Ectodermal cell (in vitro differentiated cells): ENCODE results near the gene BLOC1S5.

Experiments used
- H3K27ac ChIP-seq: 2 replicates; pipeline ENCODE4 v1.7.0; 2013; ENCODE audit warnings: mild to moderate bottlenecking, low read depth, low read length; ENCODE audit not compliant: insufficient read depth, poor library complexity, severe bottlenecking
- H3K27me3 ChIP-seq: 2 replicates; pipeline ENCODE4 v1.7.0; 2013; ENCODE audit warnings: mild to moderate bottlenecking, low read length; ENCODE audit not compliant: insufficient read depth, control insufficient read depth, poor library complexity, severe bottlenecking
- H3K36me3 ChIP-seq: one replicate; pipeline ENCODE4 v1.7.0; 2013; ENCODE audit warnings: low read length; ENCODE audit not compliant: control insufficient read depth, insufficient read depth
- H3K4me1 ChIP-seq: one replicate; pipeline ENCODE4 v1.7.0; 2013; ENCODE audit warnings: low read length; ENCODE audit not compliant: control insufficient read depth, insufficient read depth
- H3K4me3 ChIP-seq: 2 replicates; pipeline ENCODE4 v1.7.0; 2013; ENCODE audit warnings: low read depth, low read length, control low read depth; ENCODE audit not compliant: insufficient read depth
- H3K9me3 ChIP-seq: 2 replicates; pipeline ENCODE4 v1.7.0; 2013; ENCODE audit warnings: mild to moderate bottlenecking, low read length, moderate library complexity; ENCODE audit not compliant: control insufficient read depth
- WGBS, 2 experiments: methylation state at CpG; one replicate each; pipeline ENCODE4 v1.1.7; 2013; ENCODE audit warnings: missing lambda C conversion rate in 2 of 2; 5-methylcytosine and 5-hydroxymethylcytosine counted together

BLOC1S5 gene

GRCh38 chr6:8080362-8081151 lies 16.4 kb upstream of the BLOC1S5 start:
- Histone ChIP-seq H3K4me1 (no peaks in the 10 kb centered on the region), H3K27ac (no peak overlapping the region), H3K27me3 (no peaks in the 10 kb centered on the region), H3K9me3 (no peaks in the 10 kb centered on the region), H3K4me3 (no peak overlapping the region), H3K36me3 (peaks cover 7% of the 10 kb centered on the region)
- WGBS, 2 experiments: 92 to 97% methylated on average over 3 to 4 of the region's 4 CpGs

DNA sequence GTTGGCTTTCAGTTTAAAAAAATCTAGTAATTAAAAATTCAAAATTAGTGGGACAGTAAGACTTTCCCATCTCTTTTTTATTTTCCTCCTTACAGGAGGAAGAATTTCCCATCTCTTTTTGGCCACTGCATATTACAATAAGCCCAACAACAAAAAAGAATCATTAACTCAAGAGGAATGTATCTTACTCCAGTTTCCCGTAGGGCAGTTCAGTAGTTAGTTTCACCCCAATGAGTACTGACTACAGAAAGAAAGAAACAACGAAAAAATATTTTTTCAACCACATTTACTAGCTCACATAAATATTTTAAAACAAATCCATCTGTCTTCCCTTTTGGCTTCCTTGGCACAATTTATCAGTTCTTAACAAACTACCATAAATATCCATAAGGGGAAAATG lies 14.9 kb upstream of the BLOC1S5 start:
- no peak overlapping the region for H3K27ac ChIP-seq
- 92 to 97% methylated on average over 2 of the region's 2 CpGs for WGBS, 2 experiments
- no peaks in the 10 kb centered on the region for H3K4me1 ChIP-seq
- peaks cover 7% of the 10 kb centered on the region for H3K36me3 ChIP-seq
- no peaks in the 10 kb centered on the region for H3K27me3 ChIP-seq
- H3K9me3 ChIP-seq: no peaks in the 10 kb centered on the region
- no peak overlapping the region for H3K4me3 ChIP-seq

DNA sequence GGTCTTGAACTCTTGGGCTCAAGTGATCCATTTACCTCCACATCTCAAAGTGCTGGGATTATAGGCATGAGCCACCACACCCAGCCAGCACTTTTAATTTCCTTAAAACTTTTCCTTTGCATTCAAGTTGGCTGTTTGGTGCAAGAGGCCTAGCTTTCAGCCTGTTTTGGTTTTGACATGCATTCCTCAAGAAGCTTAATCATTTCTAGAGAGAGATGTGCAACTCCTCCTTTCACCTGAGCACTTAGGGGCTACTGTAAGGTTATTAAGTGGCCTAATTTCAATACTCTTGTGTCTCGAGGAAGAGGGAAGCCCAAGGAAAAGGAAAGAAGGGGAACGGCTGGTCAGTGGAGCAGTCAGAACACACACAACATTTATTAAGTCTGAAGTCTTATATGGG lies 13.8 kb upstream of the BLOC1S5 start:
- Histone ChIP-seq H3K4me3 (no peak overlapping the region), H3K4me1 (no peaks in the 10 kb centered on the region), H3K9me3 (no peaks in the 10 kb centered on the region), H3K27me3 (no peaks in the 10 kb centered on the region), H3K36me3 (peaks cover 7% of the 10 kb centered on the region), H3K27ac (no peak overlapping the region)
- WGBS, 2 experiments: 83 to 97% methylated on average over 1 to 2 of the region's 2 CpGs

DNA sequence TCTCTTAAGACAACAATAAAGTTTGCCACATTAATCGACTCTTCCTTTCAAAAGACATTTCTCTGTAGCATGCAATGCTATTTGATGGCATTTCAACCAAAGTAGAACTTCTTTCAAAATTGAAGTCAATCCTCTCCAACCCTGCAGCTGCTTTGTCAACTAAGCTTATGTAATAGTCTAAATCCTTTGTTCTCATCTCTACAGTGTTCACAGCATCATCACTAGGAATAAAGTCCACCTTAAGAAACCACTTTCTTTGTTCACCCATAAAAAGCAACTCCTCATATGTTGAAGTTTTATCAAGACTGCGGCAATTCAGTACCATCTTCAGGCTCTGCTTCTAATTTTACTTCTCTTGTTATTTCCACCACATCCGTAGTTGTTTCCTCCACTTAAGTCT lies 11.5 kb upstream of the BLOC1S5 start:
- no peaks in the 10 kb centered on the region for H3K27me3 ChIP-seq
- H3K4me3 ChIP-seq: no peak overlapping the region
- H3K36me3 ChIP-seq: peaks cover 7% of the 10 kb centered on the region
- whole genome bisulfite sequencing, 2 experiments: 92 to 96% methylated on average over 3 of the region's 3 CpGs
- no peaks in the 10 kb centered on the region for H3K9me3 ChIP-seq
- H3K27ac ChIP-seq: no peak overlapping the region
- no peaks in the 10 kb centered on the region for H3K4me1 ChIP-seq

GRCh38 chr6:8075185-8075584 lies 11.0 kb upstream of the BLOC1S5 start:
- no peaks in the 10 kb centered on the region for H3K4me1 ChIP-seq
- H3K27me3 ChIP-seq: no peaks in the 10 kb centered on the region
- H3K27ac ChIP-seq: no peak overlapping the region
- H3K4me3 ChIP-seq: no peak overlapping the region
- H3K9me3 ChIP-seq: no peaks in the 10 kb centered on the region
- WGBS, 2 experiments: 96 to 98% methylated on average over 4 of the region's 4 CpGs
- H3K36me3 ChIP-seq: peaks cover 4% of the 10 kb centered on the region

GRCh38 chr6:8074213-8074612 lies 10.0 kb upstream of the BLOC1S5 start:
- Histone ChIP-seq H3K36me3 (no peaks in the 10 kb centered on the region), H3K4me3 (no peak overlapping the region), H3K27ac (no peak overlapping the region), H3K27me3 (no peaks in the 10 kb centered on the region), H3K9me3 (no peaks in the 10 kb centered on the region), H3K4me1 (no peaks in the 10 kb centered on the region)
- WGBS, 2 experiments: 97 to 98% methylated on average over 4 of the region's 4 CpGs

DNA sequence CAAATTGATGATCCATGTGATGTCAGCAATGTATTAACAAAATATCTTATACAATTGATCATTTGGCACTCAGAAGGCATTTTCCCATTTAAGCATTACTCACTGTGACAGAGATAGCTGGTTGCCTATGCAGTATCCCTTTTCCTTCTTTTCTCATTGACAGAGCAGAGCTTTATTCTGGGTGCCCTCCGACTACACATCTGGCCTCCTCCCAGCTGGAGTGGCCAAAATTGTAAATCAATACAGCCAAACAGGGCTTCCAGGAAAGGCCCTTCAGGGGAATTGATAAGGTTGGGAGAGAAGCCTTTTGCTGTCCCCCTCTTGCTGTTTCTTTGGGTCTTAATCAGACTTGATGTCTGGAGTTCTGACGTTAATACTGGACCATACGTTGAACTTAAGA lies 9.6 kb upstream of the BLOC1S5 start:
- H3K4me1 ChIP-seq: no peaks in the 10 kb centered on the region
- H3K9me3 ChIP-seq: no peaks in the 10 kb centered on the region
- H3K27me3 ChIP-seq: no peaks in the 10 kb centered on the region
- no peaks in the 10 kb centered on the region for H3K36me3 ChIP-seq
- no peak overlapping the region for H3K4me3 ChIP-seq
- 78 to 79% methylated on average over 3 of the region's 3 CpGs for WGBS, 2 experiments
- no peak overlapping the region for H3K27ac ChIP-seq

DNA sequence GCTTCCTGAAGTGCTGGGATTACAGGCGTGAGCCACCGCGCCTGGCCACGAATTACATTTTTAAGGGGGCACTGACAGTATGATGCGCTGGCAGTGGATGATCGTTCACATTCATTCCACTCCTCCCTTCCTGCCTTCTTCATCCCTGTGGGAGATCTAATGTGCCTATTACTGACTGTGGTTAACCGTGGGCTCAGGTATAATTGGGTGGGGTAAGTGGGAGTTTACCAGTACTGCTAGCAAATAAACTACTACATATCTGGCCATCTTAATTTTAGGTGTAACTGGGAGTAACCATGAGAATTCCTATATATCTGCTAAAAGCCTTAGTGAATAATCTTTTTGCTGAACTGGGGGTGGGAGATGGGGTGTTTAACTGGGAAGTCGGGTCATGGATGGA lies 6.5 kb upstream of the BLOC1S5 start:
- Histone ChIP-seq H3K27ac (no peak overlapping the region), H3K27me3 (no peaks in the 10 kb centered on the region), H3K9me3 (no peaks in the 10 kb centered on the region), H3K36me3 (no peaks in the 10 kb centered on the region), H3K4me3 (no peak overlapping the region), H3K4me1 (no peaks in the 10 kb centered on the region)
- 87 to 95% methylated on average over 7 of the region's 8 CpGs for whole genome bisulfite sequencing, 2 experiments

DNA sequence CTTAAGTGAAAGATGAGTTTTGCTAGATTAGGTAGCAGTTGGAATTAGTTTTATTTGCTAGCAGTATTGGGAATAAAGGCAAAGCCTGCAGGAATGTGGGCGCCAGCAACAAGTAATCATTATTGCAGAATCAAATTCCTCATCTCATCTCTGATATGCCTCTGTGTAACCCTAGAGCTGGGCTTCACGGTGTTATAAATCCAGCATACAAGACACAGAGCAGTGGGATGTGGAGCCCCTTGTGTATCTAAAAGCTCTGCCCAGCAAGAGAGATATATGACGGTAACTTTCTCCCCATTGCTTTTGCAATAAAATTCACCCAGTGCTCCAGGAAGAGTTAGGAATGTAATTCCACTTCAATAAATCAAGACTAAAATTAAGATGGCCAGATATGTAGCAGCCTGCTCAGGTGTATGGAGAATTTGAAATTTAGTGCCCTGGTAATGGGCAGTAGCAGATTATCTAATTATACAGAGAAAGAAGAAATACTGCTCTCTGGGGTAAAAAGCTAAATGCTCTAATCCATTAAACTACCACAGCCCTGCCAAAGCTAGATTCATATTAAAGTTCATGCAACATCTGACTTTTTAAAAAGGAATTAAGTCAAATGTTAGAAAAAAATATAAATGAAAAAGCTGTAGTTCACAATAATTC lies 5.6 kb upstream of the BLOC1S5 start:
- H3K4me3 ChIP-seq: no peak overlapping the region
- no peaks in the 10 kb centered on the region for H3K4me1 ChIP-seq
- 88 to 95% methylated on average over 3 of the region's 3 CpGs for WGBS, 2 experiments
- no peaks in the 10 kb centered on the region for H3K27me3 ChIP-seq
- no peaks in the 10 kb centered on the region for H3K9me3 ChIP-seq
- no peaks in the 10 kb centered on the region for H3K36me3 ChIP-seq
- H3K27ac ChIP-seq: no peak overlapping the region

- Histone ChIP-seq H3K4me1 (no peaks in the 10 kb centered on the region), H3K27ac (no peak overlapping the region)
- WGBS, 2 experiments: 75 to 89% methylated on average over 4 of the region's 4 CpGs
Measured at GRCh38 chr6:8069151-8069550, 5.0 kb upstream of the BLOC1S5 start.

More at GRCh38 chr6:8069151-8069550, 5.0 kb upstream of the BLOC1S5 start:
- no peak overlapping the region for H3K4me3 ChIP-seq
- H3K9me3 ChIP-seq: no peaks in the 10 kb centered on the region
- H3K36me3 ChIP-seq: no peaks in the 10 kb centered on the region
- no peaks in the 10 kb centered on the region for H3K27me3 ChIP-seq
